Breast epithelium (tissue), 3 donors: ENCODE results near the gene LNX1.

Source experiments
- CTCF ChIP-seq, 3 donors: fragments of 450-650 bp; IDR thresholded peaks; one replicate each; pipeline ENCODE4 v1.5.1; 2016 to 2017; ENCODE audit warnings: antibody characterized with exemption in 3 of 3, mild to moderate bottlenecking in 3 of 3, moderate library complexity in 3 of 3
- POLR2A ChIP-seq: fragments of 450-650 bp; IDR thresholded peaks from one replicate; pipeline ENCODE4 v1.6.1; 2016; ENCODE audit warnings: antibody characterized with exemption, mild to moderate bottlenecking, moderate library complexity

GRCh38 chr4:53548662-53549061 lies 42.6 kb downstream of the LNX1 start:
- TF ChIP-seq POLR2A (no peak), CTCF (IDR thresholded peaks at IDR 0.05) (no peak)
